ENCODE results near the gene ING2.

Gene ING2

GRCh38 chr4:183506389-183506735 is 1.5 kb downstream of the ING2 start:
- H3K27ac ChIP-seq, result peak overlapping the region; percentile 96
- no peak for TF ChIP-seq CTCF (IDR thresholded peaks at IDR 0.05)
- peak overlapping the region; percentile 96 for H2AFZ ChIP-seq
- no peaks in the 10 kb centered on the region for H3K4me1 ChIP-seq
- H3K36me3 ChIP-seq (ENCODE audit: control insufficient read depth, insufficient read depth, low read length), result no peaks in the 10 kb centered on the region
- no peaks in the 10 kb centered on the region for H3K27me3 ChIP-seq (ENCODE audit: control insufficient read depth, insufficient read depth, low read length)
- H3K4me2 ChIP-seq (ENCODE audit: low read length), result peak overlapping the region; percentile 99
- H3K4me3 ChIP-seq (ENCODE audit: low read depth, low read length), result peak overlapping the region; percentile 88
- H3K9ac ChIP-seq, result no peak overlapping the region
- no peaks in the 10 kb centered on the region for H3K9me3 ChIP-seq (ENCODE audit: control insufficient read depth, low read length)
- no peaks in the 10 kb centered on the region for H3K79me2 ChIP-seq

GRCh38 chr4:183507925-183508696 is 3.3 kb downstream of the ING2 start:
- no peaks in the 10 kb centered on the region for H3K36me3 ChIP-seq (ENCODE audit: control insufficient read depth, insufficient read depth, low read length)
- H3K27ac ChIP-seq, result no peak overlapping the region
- no peaks in the 10 kb centered on the region for H3K4me1 ChIP-seq
- TF ChIP-seq CTCF (IDR thresholded peaks at IDR 0.05), result no peak
- no peak overlapping the region for H3K4me2 ChIP-seq (ENCODE audit: low read length)
- H3K9ac ChIP-seq, result no peak overlapping the region
- H3K9me3 ChIP-seq (ENCODE audit: control insufficient read depth, low read length), result no peaks in the 10 kb centered on the region
- no peaks in the 10 kb centered on the region for H3K27me3 ChIP-seq (ENCODE audit: control insufficient read depth, insufficient read depth, low read length)
- no peak overlapping the region for H3K4me3 ChIP-seq (ENCODE audit: low read depth, low read length)
- no peaks in the 10 kb centered on the region for H3K79me2 ChIP-seq
- no peak overlapping the region for H2AFZ ChIP-seq

- no peaks in the 10 kb centered on the region for H3K27me3 ChIP-seq (ENCODE audit: control insufficient read depth, insufficient read depth, low read length)
- no peak overlapping the region for H3K27ac ChIP-seq
These were observed 4.0 kb downstream of the ING2 start for GRCh38 chr4:183508697-183509335.

GRCh38 chr4:183515411-183515810 is 10.6 kb downstream of the ING2 start:
- Histone ChIP-seq H3K4me3 (ENCODE audit: low read depth, low read length) (no peak overlapping the region), H3K4me1 (no peaks in the 10 kb centered on the region), H3K36me3 (ENCODE audit: control insufficient read depth, insufficient read depth, low read length) (no peaks in the 10 kb centered on the region), H3K4me2 (ENCODE audit: low read length) (no peak overlapping the region), H3K79me2 (no peaks in the 10 kb centered on the region), H3K27ac (no peak overlapping the region), H3K27me3 (ENCODE audit: control insufficient read depth, insufficient read depth, low read length) (no peaks in the 10 kb centered on the region), H2AFZ (no peak overlapping the region), H3K9ac (no peak overlapping the region), H3K9me3 (ENCODE audit: control insufficient read depth, low read length) (no peaks in the 10 kb centered on the region)
- TF ChIP-seq CTCF (IDR thresholded peaks at IDR 0.05), result no peak

More at GRCh38 chr4:183508697-183509335, 4.0 kb downstream of the ING2 start:
- H3K4me2 ChIP-seq (ENCODE audit: low read length), result no peak overlapping the region
- no peaks in the 10 kb centered on the region for H3K9me3 ChIP-seq (ENCODE audit: control insufficient read depth, low read length)
- no peaks in the 10 kb centered on the region for H3K79me2 ChIP-seq
- H3K36me3 ChIP-seq (ENCODE audit: control insufficient read depth, insufficient read depth, low read length), result no peaks in the 10 kb centered on the region
- no peaks in the 10 kb centered on the region for H3K4me1 ChIP-seq
- H3K9ac ChIP-seq, result no peak overlapping the region
- no peak overlapping the region for H3K4me3 ChIP-seq (ENCODE audit: low read depth, low read length)
- H2AFZ ChIP-seq, result no peak overlapping the region
- no peak for TF ChIP-seq CTCF (IDR thresholded peaks at IDR 0.05)

All from parathyroid adenoma (tissue), 2 donors.